ENCODE results near the gene GAPT. TPM values are rescaled to one million over a fixed set of nuclear protein-coding genes. Genes with fewer than 3 reads are reported as not detected.

Gene GAPT
- total RNA-seq, 4 donors from 2014 or later: 0.09 to 2.9 (median 0.18) TPM; not detected in 1

DNA sequence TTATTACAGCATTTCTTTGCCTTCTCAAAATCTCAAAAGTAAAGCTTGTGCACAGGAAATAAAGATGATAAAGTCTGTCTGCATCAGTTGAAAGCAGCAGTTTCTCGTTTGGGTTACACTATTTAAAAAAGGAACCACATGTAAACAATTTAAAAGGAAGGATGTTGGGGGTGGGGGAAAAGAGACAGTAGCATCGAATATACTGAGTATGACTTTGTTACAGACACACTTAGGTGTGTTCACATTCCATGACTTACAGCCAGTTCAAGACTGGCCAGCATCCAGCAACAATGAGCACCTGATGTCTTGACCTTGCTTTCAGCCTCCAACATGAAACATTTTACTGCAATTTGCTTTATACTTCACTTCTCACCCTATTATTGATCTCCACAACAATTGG, 8.7 kb downstream of the GAPT start:
- no peak overlapping the region for H3K4me3 ChIP-seq
- 0 to 12% methylated on average over 2 of the region's 2 CpGs for WGBS, 2 donors
- no peak for DNase-seq
- no peaks in the 10 kb centered on the region for H3K4me1 ChIP-seq
- H3K36me3 ChIP-seq: no peaks in the 10 kb centered on the region
- TF ChIP-seq POLR2A (IDR thresholded peaks at IDR 0.05): no peak
- TF ChIP-seq, protein P1, sequence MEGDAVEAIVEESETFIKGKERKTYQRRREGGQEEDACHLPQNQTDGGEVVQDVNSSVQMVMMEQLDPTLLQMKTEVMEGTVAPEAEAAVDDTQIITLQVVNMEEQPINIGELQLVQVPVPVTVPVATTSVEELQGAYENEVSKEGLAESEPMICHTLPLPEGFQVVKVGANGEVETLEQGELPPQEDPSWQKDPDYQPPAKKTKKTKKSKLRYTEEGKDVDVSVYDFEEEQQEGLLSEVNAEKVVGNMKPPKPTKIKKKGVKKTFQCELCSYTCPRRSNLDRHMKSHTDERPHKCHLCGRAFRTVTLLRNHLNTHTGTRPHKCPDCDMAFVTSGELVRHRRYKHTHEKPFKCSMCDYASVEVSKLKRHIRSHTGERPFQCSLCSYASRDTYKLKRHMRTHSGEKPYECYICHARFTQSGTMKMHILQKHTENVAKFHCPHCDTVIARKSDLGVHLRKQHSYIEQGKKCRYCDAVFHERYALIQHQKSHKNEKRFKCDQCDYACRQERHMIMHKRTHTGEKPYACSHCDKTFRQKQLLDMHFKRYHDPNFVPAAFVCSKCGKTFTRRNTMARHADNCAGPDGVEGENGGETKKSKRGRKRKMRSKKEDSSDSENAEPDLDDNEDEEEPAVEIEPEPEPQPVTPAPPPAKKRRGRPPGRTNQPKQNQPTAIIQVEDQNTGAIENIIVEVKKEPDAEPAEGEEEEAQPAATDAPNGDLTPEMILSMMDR (IDR thresholded peaks at IDR 0.05): no peak
- no peaks in the 10 kb centered on the region for H3K9me3 ChIP-seq
- H3K27ac ChIP-seq: no peak overlapping the region
- intact Hi-C loops (cut with DNase I): loop anchor here (10.0 kb wide), 1 partner anchor 345 kb away; no protein-coding TSS in a partner anchor
- no peaks in the 10 kb centered on the region for H3K27me3 ChIP-seq

DNA sequence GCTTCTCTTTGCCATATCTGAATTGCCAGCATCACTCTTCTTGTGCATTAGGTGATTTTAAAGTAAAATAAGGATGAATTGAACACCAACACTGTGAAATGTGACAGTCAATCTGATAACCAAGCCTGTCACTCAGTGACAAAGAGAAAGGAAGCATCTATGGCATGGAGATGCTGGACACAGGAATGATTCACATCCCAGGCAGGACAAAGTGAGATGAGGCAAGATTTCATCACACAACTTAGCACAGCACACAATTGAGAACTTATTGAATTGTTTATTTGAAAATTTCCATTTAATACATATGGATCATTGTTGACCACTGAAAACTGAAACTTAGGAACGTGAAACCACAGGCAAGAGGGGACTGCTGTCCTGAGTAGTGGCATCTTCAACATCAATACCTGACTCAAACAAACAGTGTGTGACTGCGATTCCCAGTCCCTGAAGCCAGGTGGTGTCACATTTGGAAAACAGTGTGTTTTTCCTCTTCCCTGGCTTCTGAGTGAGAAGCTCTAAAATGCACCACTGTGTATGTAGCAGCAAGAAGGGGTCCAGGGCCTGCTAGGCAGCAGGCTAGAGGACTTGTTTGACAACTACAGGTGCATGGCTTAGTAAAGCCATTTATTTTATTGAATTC, 10.7 kb downstream of the GAPT start:
- Histone ChIP-seq H3K27ac (no peak overlapping the region), H3K4me1 (no peaks in the 10 kb centered on the region), H3K4me3 (no peak overlapping the region), H3K36me3 (no peaks in the 10 kb centered on the region), H3K9me3 (no peaks in the 10 kb centered on the region), H3K27me3 (no peaks in the 10 kb centered on the region)
- no peak for DNase-seq
- intact Hi-C loops (cut with DNase I): loop anchor here (10.0 kb wide), 1 partner anchor 343 kb away; no protein-coding TSS in a partner anchor
- 61 to 63% methylated on average over 2 of the region's 2 CpGs for WGBS, 2 donors
- no peak for TF ChIP-seq POLR2A (IDR thresholded peaks at IDR 0.05)
- TF ChIP-seq, protein P1 (IDR thresholded peaks at IDR 0.05): no peak

DNA sequence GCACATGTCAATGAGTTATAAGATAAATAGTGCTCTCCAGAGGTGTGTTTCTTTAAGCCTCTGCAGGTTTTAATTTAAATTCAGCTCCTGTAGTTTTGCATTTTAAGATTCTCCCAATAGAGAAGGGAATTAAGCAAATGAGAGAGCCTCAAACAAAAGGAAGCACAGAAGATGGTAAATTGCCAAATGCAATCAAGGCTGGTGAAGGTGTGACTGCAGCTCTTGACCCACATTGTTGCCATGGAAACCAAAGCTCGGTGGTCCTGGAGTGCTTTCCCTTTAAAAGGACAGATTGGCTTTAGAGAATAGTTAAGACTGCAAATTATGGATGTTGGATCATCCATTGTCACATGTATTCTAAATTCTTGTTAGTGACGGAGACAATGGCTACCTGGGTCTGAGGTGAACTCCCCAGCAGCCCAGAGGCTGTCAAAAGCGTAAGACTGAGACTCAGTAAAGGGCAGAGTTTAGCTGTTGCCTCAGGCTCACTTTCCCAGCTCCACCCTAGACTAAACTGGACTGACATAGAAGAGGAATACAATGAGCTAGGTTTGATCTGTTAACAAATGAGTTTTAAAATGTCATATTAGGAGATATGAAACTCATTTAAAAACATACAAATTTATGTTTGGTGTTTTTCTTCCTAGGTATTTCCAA, 12.3 kb downstream of the GAPT start:
- intact Hi-C loops (cut with DNase I): loop anchor here (10.0 kb wide), 1 partner anchor 341 kb away; no protein-coding TSS in a partner anchor
- no peak for DNase-seq
- no peak overlapping the region for H3K27ac ChIP-seq
- H3K9me3 ChIP-seq: no peaks in the 10 kb centered on the region
- H3K27me3 ChIP-seq: no peaks in the 10 kb centered on the region
- TF ChIP-seq POLR2A (IDR thresholded peaks at IDR 0.05): no peak
- TF ChIP-seq, protein P1 (IDR thresholded peaks at IDR 0.05): no peak
- no peaks in the 10 kb centered on the region for H3K36me3 ChIP-seq
- no peaks in the 10 kb centered on the region for H3K4me1 ChIP-seq
- 42 to 50% methylated on average over 3 of the region's 3 CpGs for WGBS, 2 donors
- H3K4me3 ChIP-seq: no peak overlapping the region

DNA sequence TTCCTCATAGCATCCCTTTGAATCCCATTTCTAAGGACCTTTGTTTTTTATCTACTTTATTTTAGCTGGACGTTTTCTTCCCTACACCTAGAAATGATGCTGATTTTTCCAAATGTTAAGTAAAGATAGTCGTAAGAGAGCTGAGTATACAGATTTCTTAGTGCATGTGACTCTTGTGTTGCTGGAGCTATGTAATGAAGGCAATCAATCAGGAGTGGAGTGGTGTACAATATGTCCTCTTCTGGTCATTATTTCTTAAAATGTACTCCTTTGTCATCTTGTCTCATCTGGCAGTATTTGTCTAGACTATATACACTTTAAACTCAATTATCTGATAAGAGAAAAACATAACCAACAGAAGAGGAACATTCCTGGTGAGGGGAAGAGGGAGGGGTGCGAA, 13.5 kb downstream of the GAPT start:
- intact Hi-C loops (cut with DNase I): loop anchor here (10.0 kb wide), 1 partner anchor 340 kb away; no protein-coding TSS in a partner anchor
- peaks cover 0 to under 1% (median 0%) of the 10 kb centered on the region in 4 donors for H3K27me3 ChIP-seq
- no peak overlapping the region for H3K4me3 ChIP-seq
- WGBS, 2 donors: 48 to 63% methylated on average over 3 of the region's 3 CpGs
- no peak overlapping the region for H3K27ac ChIP-seq
- TF ChIP-seq POLR2A (IDR thresholded peaks at IDR 0.05): no peak
- TF ChIP-seq, protein P1 (IDR thresholded peaks at IDR 0.05): no peak
- DNase-seq: no peak
- H3K4me1 ChIP-seq: no peaks in the 10 kb centered on the region
- no peaks in the 10 kb centered on the region for H3K36me3 ChIP-seq
- H3K9me3 ChIP-seq: no peaks in the 10 kb centered on the region

DNA sequence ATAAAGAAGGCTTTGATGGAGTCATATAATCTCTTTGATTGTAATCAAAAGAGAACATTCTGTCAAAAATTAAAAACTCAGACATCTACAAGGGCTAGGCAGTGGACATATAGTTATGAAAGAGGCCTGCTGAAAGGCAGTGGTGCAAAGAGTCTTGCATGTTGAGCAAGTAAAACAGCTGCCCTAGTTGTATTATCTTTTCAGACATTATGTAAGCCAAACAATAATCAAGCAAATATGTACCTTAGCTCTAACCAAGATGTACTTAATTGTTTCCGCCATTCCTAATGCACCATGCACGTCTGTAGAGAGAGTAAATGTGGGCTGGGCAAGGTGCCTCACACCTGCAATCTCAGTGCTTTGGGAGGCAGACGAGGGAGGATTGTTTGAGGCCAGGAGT, 14.3 kb downstream of the GAPT start:
- Histone ChIP-seq H3K36me3 (no peaks in the 10 kb centered on the region), H3K27ac (no peak overlapping the region), H3K9me3 (no peaks in the 10 kb centered on the region), H3K27me3 (peaks cover 0 to 7% (median 0%) of the 10 kb centered on the region in 4 donors), H3K4me3 (no peak overlapping the region), H3K4me1 (no peaks in the 10 kb centered on the region)
- intact Hi-C loops (cut with DNase I): loop anchor here (10.0 kb wide), 1 partner anchor 339 kb away; no protein-coding TSS in a partner anchor
- TF ChIP-seq, protein P1 (IDR thresholded peaks at IDR 0.05): no peak
- TF ChIP-seq POLR2A (IDR thresholded peaks at IDR 0.05): no peak
- DNase-seq: no peak
- 27 to 57% methylated on average over 3 of the region's 3 CpGs for WGBS, 2 donors

Data from esophagus squamous epithelium (tissue), 5 donors.